ENCODE measurements around the gene ABCC9.
"Not testable (repeated sequence)": the region's sequence is repeated elsewhere in the genome, so short reads cannot be mapped to it uniquely, and the experiment has no call there.

Gene ABCC9

GRCh38 chr12:21912318-21912717, 28.9 kb downstream of the ABCC9 start:
- no peaks in the 10 kb centered on the region for H3K9me3 Mint-ChIP-seq
- no peaks in the 10 kb centered on the region for H3K27me3 Mint-ChIP-seq (ENCODE audit: low read depth)
- H3K4me1 Mint-ChIP-seq, result peaks cover 16% of the 10 kb centered on the region
- H3K36me3 Mint-ChIP-seq (ENCODE audit: low read depth), result no peaks in the 10 kb centered on the region
- H3K27ac Mint-ChIP-seq, result no peak overlapping the region
- TF ChIP-seq, protein P1, sequence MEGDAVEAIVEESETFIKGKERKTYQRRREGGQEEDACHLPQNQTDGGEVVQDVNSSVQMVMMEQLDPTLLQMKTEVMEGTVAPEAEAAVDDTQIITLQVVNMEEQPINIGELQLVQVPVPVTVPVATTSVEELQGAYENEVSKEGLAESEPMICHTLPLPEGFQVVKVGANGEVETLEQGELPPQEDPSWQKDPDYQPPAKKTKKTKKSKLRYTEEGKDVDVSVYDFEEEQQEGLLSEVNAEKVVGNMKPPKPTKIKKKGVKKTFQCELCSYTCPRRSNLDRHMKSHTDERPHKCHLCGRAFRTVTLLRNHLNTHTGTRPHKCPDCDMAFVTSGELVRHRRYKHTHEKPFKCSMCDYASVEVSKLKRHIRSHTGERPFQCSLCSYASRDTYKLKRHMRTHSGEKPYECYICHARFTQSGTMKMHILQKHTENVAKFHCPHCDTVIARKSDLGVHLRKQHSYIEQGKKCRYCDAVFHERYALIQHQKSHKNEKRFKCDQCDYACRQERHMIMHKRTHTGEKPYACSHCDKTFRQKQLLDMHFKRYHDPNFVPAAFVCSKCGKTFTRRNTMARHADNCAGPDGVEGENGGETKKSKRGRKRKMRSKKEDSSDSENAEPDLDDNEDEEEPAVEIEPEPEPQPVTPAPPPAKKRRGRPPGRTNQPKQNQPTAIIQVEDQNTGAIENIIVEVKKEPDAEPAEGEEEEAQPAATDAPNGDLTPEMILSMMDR (IDR thresholded peaks at IDR 0.05; ENCODE audit: unreplicated experiment in 3 of 3), result no peak
- no peak overlapping the region for H3K4me3 Mint-ChIP-seq

DNA sequence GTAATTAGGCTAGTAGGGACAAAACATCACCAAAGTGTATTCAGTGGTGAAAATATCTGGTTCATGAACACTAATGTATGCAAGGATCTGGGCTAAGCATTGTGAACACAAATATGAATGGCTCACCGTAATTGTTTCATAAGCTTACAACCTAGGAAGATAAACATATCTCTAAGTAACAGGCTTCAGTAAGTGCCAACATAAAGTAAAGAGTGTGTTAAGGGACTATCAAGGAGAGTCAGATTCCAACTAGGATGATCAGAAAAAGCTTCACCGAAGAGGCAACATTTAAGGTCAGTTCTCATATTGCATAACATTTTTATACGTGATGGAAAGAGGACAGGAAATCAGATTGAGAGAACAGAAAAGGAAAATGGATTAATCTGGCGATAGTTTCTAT, 29.4 kb downstream of the ABCC9 start:
- TF ChIP-seq, protein P1 (IDR thresholded peaks at IDR 0.05; ENCODE audit: unreplicated experiment in 3 of 3), result no peak
- H3K4me1 Mint-ChIP-seq, result peaks cover 21% of the 10 kb centered on the region
- no peaks in the 10 kb centered on the region for H3K27me3 Mint-ChIP-seq (ENCODE audit: low read depth)
- H3K36me3 Mint-ChIP-seq (ENCODE audit: low read depth), result no peaks in the 10 kb centered on the region
- H3K4me3 Mint-ChIP-seq, result no peak overlapping the region
- no peaks in the 10 kb centered on the region for H3K9me3 Mint-ChIP-seq
- no peak overlapping the region for H3K27ac Mint-ChIP-seq

- Mint-ChIP-seq H3K27me3 (ENCODE audit: low read depth) (no peaks in the 10 kb centered on the region), H3K9me3 (peaks cover under 1% of the 10 kb centered on the region), H3K27ac (no peak overlapping the region), H3K36me3 (ENCODE audit: low read depth) (peaks cover under 1% of the 10 kb centered on the region), H3K4me3 (no peak overlapping the region), H3K4me1 (peaks cover 24% of the 10 kb centered on the region)
- TF ChIP-seq, protein P1 (IDR thresholded peaks at IDR 0.05; ENCODE audit: unreplicated experiment in 3 of 3), result no peak
Measured at GRCh38 chr12:21910657-21911056, 30.6 kb downstream of the ABCC9 start.

DNA sequence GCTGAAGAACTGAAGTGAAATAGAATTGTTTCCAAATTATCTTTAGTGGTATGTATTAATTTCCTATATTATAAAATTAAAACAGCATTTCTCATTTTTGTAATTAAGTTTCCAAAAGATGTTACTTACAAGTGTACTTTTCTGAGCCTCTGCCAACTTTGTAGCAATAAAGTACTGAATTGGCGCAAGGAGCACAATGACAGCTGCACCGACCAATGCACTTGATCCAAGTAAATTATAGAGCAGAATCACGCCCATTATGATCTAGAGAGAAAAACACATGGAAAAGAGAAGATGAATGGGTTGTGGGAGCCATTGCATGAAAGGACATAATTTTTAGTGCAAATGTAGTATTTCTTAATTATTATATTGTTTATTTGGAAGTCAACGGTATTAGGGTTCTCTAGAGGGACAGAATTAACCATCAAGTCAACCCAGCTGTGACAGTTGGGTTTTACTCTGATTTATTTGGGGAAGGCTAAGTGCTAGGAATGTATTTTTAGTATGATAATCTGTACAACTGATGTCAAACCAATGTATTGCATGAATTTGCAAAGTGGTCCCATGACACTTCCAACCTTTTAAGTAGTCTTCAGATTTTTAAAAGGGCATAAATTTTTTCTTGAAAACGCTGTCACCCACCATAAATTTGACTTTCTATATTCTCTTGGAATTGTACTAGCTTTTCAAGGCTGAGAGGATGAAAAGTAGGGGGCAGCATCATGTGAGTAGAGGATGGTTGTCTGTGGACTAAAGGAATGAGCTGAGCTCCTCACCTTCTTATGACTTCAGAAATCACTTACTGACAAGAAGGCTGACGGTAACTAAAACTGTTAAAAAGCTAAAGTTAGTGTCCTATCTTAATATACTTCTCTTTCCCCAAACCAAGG, 33.0 kb downstream of the ABCC9 start:
- H3K36me3 Mint-ChIP-seq (ENCODE audit: low read depth), result peaks cover 7% of the 10 kb centered on the region
- peaks cover 24% of the 10 kb centered on the region for H3K4me1 Mint-ChIP-seq
- peak overlapping the region; percentile 44 to 78 (median 73) for H3K27ac Mint-ChIP-seq
- peaks cover 12% of the 10 kb centered on the region for H3K9me3 Mint-ChIP-seq
- no peaks in the 10 kb centered on the region for H3K27me3 Mint-ChIP-seq (ENCODE audit: low read depth)
- TF ChIP-seq, protein P1 (IDR thresholded peaks at IDR 0.05; ENCODE audit: unreplicated experiment in 3 of 3), result no peak
- H3K4me3 Mint-ChIP-seq, result no peak overlapping the region

DNA sequence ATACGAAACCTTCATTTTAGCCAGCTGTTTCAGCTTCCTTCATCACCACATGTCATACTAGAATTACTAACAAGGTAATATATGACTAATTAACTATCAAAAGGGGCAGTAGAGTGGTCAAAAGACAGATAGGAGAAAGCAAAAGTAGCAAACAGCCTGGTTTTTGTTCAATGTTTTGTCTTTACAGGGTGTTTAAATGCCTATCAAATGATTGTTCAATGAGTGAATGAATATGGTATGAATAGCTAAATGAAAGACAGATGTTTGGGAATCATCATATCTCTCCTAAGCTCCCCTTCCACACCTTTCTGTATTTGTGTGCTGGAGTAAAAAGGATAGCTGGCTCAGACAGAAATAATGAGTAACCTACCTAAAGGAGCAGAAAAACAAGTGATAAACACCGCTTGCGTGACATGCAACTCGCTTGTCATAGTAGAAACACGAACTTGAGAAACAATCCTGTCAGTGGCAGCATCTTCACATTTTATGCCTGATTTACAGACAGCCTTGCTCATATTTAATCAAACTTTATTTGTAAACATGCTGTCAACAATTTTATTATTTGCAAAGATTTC, 34.2 kb downstream of the ABCC9 start:
- TF ChIP-seq, protein P1 (IDR thresholded peaks at IDR 0.05; ENCODE audit: unreplicated experiment in 3 of 3), result no peak
- peaks cover 16% of the 10 kb centered on the region for H3K36me3 Mint-ChIP-seq (ENCODE audit: low read depth)
- H3K4me1 Mint-ChIP-seq, result peaks cover 24% of the 10 kb centered on the region
- H3K4me3 Mint-ChIP-seq, result no peak overlapping the region
- H3K27me3 Mint-ChIP-seq (ENCODE audit: low read depth), result no peaks in the 10 kb centered on the region
- H3K9me3 Mint-ChIP-seq, result peaks cover 22% of the 10 kb centered on the region
- H3K27ac Mint-ChIP-seq, result peak overlapping the region; percentile 45 to 81 (median 78)

GRCh38 chr12:21899532-21899931, 41.7 kb downstream of the ABCC9 start:
- H3K27me3 Mint-ChIP-seq (ENCODE audit: low read depth); H3K4me3 Mint-ChIP-seq: not testable (repeated sequence)
- peaks cover 37% of the 10 kb centered on the region for H3K36me3 Mint-ChIP-seq (ENCODE audit: low read depth)
- H3K9me3 Mint-ChIP-seq, result peaks cover 39% of the 10 kb centered on the region
- H3K27ac Mint-ChIP-seq, result peak overlapping the region in 2 of 3 experiments; percentile 15 to 30
- peaks cover 35% of the 10 kb centered on the region for H3K4me1 Mint-ChIP-seq
